DMS53 (cell line): Measurements from ENCODE around the gene NEURL3.
A peak's percentile ranks its signal among the peaks of the same experiment; 100 is the strongest.
"Not testable (repeated sequence)": the region's sequence is repeated elsewhere in the genome, so short reads cannot be mapped to it uniquely, and the experiment has no call there.

Source experiments
- DNase-seq: peaks from one replicate; lab custom pipeline; 2025; lab: John Stamatoyannopoulos, UW

NEURL3 gene, protein sequence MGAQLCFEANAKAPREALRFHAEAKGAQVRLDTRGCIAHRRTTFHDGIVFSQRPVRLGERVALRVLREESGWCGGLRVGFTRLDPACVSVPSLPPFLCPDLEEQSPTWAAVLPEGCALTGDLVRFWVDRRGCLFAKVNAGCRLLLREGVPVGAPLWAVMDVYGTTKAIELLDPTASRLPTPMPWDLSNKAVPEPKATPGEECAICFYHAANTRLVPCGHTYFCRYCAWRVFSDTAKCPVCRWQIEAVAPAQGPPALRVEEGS

DNA sequence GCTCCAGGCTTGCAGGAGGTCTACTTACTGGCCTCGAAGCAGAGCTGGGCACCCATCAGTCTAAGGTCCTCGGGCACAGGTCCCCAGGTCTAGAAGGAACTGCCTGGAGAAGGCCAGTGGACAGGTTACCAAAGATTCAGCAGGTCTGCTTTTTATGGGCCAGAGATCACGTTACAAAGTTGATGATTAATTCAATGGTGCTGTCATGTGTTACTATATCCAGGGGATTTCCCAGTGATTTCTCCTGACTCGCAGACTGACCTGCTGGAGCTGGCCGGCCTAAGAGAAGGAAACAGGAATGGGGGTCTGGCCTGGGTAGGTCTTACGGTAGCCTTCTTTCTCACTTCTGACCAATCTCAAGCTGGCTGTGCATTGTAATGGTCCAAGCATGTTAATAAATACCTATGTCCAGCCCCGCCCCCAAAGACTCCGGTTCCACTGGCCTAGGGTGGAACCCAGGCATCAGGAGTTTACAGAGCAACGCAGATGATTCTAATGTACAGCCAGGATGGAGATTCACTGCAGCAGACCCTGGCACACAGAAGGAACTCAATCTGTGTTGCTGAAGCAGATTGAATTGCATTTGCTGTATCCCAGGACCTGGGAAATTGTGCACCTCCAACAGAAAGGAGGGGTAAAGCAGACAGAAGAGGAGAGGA, at the start of gene NEURL3:
Gene NEURL3, minus strand, starts transcription at position 127 of the 659 bp plus-strand sequence. Its CDS starts 71 bp downstream, at position 56.
- DNase-seq = peak; percentile 97

DNA sequence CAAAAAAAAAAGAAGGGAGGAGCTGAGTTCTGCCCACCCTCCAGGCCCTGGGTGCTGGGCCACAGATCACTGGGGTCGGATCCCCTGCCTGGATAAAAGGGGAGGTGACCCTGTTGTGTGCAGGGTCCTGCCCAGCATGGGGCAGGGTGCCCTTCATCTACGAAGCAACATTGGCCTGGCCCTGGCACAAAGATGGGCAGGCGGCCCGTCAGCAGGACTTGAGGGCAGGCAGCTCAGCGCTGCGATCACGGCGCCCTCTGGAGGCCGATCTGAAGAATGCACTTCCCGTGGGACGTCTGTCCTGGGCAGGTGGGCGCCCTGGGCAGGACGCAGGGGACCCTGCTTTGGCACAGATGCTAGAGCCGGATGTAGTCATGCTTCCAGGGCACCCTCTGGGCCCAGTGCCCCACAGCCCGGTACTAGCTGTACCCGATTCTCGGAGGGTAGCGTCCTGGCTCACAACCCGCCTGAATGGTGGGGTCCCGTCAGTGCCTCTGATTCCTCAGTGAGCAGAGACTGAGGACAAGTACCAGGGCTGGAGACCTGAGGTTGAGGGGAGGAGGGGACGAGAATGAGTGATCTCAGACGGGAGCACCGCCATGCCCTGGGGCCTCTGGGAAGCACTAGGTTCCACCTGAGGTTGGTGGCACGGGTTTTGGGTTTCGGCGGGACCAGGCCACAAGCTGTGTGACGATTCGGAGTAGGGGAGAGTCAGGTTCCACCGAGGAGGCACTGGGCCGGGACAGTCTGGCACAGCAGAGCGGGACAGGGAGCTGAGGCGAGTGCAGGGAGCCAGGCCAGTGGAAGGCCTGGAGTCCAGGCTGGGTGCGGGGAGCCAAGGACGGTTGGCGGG, 49.4 kb upstream of the NEURL3 start:
- peak; percentile 86 for DNase-seq

DNA sequence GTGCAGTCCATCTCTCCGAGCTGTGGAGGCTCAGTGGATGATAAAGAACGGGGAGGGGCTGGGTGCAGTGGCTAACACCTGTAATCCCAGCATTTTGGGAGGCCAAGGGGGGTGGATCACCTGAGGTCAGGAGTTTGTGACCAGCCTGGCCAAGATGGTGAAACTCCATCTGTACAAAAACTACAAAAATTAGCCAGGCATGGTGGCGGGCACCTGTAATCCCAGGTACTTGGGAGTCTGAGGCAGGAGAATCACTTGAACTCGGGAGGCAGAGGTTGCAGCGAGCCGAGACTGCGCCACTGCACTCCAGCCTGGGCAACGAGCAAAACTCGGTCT, 48.8 kb upstream of the NEURL3 start:
- not testable (repeated sequence) for DNase-seq

DNA sequence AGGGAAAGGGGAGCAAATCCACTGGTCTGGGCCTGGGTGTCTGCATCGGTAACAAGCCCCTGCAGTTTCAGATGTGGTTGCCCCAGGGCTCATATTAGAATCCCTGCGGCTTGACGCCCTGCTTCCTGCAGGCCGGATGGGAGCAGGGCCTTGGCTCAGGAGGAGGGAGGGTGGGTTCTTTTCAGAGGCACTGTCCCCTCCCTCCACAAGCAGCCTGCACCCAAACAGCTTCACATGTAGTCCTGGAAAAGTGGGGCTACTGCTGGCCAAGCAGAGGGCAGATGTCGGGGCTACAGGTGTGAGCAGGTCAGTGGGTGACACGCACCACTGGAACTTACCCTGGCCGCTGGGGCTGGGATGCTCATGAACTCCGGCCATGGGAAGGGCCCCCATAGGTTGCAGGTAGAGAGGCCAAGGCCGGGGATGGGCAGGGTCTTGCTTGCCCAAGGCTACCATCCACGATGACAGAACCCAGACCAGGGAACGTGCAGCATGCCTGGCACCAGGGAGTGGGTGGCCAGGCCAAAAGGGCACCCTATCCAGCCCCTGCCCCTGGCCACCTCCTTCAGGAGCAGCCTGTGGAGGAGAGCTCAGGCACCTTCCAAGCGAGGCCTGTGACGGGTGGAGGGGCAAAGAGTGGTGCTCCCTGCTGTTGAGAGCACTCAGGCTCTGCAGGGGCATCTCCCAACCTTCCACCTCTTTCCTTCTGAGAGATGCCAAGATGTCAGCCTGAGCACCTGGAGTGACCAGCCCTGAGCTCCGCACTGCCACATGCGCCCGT, 48.2 kb upstream of the NEURL3 start:
- DNase-seq = no peak

DNA sequence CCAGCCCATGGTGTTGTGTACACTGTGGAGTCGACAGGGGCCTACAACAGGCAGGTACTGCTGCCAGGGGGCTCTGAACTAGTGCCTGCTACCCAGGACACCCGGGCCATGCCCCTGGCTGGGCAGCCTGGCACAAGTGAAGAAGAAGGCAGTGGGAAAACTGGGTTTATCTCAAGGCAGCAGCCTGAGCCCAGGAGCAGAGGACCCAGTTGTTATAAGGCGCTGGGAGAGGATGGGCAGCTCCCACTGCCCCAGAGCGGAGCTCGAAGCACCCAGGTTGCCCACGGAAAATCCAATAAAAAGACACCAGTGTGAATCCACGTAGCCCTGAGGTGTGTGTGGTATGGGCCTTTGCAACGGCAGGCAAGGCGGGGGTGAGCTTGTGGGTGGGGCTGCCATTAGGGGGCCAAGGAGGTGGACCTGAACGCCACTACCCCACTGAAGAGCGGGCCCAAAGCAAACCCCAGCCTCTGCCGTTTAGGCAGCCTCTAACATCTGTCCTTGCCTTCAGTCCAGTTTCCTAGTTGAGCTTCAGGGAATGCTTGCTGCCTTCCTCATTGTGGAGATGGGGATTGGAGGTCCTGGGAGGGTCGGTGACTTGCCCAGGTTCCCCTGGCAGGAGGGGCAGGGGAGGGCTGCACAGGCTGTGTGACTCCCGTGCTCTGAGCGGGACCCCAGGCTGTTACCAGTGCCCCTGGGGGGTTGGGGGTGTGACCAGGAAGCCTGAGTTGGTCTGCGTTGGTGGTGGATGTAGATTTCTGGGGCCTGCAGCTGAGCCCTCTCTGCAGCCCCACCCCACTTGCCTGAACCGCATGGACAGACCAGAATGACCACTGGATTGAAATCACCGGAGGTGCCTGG, 47.4 kb upstream of the NEURL3 start:
- no peak for DNase-seq

DNA sequence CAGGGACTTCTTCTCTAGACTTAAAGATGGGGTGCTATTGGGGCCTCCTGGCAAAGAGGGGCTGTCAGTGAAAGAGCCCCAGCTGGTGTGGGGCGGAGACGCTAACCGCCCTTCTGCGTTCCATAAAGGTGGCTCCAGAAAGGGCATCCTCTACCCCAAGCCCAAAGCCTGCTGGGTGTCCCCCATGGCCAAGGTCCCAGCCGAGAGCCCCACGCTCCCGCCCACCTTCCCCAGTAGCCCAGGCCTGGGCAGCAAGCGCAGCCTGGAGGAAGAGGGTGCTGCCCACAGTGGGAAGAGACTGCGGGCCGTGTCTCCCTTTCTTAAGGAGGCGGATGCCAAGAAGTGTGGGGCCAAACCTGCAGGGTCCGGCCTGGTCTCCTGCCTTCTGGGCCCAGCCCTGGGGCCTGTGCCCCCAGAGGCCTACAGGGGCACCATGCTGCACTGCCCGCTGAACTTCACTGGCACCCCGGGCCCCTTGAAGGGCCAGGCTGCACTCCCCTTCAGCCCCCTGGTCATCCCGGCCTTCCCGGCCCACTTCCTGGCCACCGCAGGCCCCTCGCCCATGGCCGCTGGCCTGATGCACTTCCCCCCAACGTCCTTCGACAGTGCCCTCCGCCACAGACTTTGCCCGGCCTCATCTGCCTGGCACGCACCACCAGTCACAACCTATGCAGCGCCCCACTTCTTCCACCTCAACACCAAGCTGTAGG, 46.6 kb upstream of the NEURL3 start:
- no peak for DNase-seq

DNA sequence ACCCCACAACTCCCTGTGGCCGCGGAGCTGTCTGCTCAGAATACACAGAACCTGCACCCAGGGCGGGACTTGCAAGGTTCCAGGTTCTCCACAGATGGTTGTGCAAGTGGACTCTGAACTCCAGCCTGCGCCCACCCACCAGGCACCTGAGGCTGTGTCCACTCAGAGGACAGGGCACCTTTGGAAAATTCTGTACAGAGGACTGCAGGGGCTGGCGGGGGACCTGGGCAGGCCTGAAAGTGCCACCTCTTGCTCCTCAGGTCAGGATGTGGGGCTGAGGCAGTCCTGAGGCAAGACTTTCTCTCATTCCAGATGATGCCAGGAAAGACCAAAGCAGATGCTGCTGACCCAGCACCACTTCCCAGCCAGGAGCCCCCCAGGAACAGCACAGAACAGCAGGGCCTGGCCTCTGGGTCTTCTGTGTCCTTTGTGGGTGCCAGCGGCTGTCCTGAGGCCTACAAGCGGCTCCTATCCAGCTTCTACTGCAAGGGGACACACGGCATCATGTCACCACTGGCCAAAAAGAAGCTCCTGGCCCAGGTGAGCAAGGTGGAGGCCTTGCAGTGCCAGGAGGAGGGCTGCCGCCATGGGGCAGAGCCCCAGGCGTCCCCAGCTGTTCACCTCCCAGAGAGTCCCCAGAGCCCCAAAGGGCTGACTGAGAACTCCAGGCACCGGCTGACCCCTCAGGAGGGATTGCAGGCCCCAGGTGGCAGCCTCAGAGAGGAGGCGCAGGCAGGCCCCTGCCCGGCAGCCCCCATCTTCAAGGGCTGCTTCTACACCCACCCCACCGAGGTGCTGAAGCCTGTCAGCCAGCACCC, 45.8 kb upstream of the NEURL3 start:
- no peak for DNase-seq

DNA sequence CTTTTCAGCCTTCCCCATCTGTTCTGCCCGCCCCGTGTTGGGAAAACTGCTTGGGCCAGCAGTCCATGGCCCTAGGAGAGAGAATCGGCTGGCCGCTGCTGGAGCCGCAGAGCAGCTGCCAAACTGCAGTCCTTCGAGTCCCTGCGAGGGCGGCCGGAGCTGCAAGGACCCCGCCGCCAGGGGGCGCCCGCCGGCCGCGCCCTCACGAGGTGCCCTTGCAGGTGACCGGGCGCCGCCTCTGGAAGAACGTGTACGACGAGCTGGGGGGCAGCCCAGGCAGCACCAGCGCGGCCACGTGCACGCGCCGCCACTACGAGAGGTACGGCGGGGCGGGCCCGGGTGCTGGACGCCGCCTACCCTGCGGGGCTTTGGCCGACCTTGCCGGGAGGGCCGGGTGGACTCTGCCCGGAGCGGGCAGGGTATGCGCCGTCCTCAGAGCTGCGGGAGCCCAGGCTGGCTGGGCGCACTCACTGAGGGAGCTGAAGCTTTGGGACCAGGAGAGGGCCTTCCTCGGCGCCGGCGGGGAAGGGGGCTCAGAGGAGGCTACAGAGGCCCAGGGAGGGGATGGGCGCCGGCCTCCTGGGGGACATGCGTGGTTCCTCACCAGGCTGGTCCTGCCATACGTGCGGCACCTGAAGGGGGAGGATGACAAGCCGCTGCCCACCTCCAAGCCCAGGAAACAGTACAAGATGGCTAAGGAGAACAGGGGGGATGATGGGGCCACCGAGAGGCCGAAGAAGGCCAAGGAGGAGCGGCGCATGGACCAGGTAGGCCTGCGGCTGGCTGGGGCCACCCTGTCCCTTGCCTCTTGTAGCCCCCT, 45.0 kb upstream of the NEURL3 start:
- DNase-seq = peak; percentile 99

DNA sequence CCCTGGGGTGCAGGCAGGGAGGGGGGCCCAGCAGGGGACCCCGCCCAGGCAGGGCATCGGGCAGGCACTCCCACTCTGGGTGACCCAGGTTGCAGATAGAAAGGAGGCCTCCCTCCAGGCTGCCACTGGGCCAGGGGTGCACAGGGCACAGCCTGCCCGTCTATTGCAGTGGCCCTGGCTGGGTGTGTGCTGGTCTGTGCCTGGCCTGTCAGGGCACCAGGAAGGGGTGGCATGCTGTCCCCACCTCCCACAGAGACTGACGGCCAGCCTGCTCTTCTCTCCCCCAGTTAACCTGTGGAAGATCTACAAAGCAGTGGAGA, 44.3 kb upstream of the NEURL3 start:
- no peak for DNase-seq

DNA sequence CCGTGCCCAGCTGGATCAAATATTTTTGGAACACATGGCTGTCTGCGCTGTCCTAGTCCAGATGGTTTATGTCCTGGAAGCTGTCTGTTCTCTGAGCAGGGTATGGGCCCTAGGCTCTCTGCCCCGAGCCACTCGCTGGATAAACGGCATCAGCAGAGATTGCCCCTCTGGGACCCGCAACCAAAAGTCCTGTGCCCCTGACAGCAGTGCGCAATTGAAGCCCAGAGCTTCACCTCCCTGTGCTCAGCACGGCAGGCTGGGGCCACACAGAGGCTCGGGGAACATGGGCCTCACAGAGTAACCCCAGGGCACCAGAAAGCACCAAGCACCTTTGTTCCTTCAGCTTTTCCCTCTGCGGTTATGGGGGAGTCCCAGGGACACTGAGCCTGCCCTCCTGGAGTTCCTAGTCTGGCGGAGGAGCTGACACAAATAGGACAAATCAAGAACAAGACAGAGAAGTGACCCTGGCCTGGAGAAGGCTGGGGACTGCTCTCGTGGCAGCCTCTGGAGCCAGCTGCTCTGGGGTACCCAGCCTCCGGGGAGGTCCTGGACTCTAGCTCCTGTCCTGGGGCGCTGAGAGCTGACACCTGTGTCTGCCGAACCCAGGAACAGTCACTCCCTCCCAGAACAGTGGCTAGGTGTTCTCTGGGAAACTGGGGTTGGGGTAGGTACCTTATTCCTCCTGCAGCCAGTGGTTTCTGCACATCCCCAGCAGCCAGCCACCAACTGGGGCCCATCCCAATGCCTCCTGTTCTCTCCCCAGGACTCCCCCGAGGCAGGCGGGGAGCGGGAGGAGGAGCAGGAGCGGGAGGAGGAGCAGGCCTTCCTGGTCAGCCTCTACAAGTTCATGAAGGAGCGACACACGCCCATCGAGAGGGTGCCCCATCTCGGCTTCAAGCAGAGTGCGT, 43.7 kb upstream of the NEURL3 start:
- DNase-seq = no peak

DNA sequence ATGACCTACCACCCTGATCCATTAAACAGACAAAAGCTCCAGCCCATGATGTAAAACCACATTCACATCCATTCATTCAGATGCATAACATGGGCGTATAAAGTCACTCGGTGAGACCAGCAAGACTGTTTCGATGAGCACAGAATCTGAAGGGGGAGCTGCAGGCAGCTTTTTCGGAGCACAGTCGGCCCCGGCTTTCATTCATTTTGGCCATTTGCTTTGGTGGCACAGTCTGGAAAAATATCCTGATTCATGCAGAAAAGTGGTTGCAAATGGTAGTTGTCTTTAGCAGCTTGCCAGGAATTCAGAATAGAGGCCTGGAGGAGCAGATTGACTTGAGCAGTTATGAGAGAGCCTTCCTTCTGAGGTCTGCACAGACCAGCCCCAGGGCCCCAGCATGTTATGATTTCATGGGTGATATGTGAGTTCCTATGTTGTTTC, 42.6 kb upstream of the NEURL3 start:
- no peak for DNase-seq

DNA sequence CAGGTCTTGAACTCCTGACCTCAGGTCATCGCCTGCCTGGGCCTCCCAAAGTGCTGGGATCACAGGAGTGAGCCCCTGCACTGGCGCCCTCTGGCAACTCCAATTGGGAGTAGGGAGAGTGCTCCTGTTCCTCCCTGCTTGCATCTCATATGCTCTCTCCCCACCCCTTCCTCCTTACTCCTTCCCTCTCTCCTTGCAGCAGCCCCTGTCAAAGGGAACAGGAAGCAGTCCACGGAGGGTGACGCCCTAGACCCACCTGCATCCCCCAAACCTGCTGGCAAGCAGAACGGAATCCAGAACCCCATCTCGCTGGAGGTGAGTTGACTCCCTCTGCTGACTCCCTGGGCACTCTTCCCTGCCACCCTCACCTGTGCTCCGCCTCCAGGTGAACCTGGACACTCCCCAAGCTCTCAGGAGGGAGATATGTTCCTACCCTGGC, 42.1 kb upstream of the NEURL3 start:
- DNase-seq = no peak

DNA sequence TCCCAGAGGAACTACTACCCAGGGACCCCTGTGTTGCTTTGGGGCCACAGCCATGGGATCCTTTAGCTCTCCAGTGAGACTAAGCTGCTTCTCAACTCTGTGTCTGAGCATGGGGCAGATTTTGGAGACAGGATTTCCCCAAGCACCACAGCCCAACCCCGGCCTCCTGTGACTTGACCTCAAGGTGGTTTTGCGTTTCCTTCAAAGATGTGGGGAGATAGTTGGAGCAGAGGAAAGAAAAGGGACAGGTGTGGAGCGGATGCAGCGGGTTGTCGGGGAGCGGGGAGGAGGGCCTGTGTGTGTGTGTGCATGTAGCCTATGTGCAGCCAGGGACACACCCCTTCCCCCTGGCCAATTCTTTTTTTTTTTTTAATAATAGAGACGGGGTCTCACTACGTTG, 41.6 kb upstream of the NEURL3 start:
- no peak for DNase-seq

DNA sequence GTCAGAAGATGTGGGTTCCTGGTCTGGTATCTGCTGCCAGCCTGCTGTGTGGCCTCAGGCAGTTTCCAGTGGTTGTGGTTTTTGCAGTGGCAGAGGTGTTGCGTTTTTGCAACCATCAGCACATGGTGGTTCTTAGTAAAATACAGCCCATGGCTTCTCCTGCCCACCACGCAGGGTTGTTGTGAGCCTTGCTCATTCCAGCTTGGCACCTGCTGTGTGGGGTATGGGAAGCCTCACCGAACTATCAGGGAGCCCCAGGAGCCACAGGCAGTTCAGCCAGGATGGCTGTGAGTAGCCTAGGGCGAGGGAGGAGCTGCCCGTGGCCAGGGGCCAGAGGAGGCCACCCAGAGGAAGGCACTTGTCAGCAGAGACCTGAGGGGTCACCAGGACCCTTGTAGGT, 41.2 kb upstream of the NEURL3 start:
- no peak for DNase-seq

DNA sequence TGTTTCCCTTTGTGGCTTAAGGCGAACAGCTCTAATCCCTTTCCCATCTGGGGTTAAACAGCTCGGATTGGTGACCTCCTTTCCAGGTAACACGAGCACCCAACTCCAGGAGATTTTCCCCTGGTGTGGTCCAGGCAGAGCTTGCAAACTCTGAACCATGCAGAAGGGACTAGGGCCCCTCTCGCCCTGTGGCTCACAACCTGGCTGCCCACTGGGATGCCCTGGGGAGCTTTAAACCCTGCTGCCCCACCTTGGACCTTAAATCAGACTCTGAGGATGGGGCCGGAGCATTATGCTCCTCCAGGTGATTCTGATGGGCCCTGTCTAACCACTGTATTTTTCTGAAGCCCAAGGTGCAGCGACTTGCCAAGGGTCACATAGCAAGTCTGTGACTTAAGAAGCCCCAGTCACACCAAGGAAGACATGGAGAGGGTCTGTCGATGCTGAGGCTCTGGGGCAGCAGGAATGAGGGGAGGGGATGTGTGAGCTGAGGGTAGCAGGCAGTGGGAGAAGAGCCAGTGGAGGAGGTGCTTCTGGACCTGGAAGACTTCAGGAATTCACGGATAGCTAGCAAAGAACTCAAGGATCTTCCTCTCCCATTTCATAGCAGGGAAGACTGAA, 37.3 kb upstream of the NEURL3 start:
- DNase-seq = no peak

DNA sequence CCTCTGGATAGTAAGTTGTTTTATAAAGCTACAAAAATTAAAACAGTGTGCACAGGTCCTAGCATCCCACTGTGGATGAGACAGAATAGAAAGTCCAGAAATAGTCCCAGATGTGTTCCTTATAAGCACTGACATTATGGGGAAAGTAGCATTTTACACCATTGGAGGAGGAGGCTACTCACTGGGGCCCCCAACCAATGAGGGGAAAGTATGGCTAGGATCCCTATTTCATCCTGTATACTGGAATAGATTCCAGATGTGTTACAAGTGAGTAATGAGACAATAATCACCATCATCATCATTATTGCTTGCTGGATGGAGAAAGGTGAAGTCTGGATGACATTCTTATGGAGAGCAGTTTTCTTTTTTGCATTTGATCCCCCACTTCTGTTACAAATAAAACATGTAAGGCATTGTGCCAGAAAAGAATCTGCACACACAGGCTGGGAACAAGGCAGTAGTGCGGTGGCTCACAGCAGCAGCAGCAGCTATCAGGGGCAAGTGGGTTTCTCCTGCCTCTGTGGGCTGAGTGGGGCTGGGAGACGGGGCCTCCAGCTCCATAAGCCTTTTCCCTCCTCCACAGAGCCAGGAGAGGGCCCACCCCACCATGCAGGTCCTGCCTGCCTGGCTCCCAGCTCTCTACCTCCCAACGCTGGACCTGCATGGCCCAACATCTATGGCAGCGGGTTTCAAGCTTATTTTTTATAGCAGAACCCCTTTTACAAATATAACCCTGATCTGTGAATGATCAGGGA, 36.4 kb upstream of the NEURL3 start:
- DNase-seq = no peak

DNA sequence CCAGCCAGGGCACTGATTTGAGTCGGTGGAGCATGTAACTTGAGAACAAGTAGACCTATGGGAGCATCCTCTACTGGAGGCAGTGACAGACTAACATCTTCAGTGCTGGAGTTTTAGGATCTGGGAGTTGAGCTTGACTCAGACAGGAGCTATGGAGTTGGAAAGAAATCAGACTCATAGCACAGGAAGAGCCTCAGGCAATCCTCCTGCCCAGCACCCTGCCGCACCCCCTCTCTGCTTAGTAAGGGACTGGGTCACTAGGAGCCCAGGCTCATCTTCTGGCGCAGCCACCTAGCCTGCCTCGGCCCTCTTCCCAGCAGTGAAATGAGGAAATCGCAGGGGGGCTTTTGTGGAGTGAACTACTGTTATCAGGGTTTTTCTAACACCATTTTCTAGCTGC, 35.0 kb upstream of the NEURL3 start:
- DNase-seq = no peak
